Measurements from ENCODE around the gene NCLN.
"Not testable (repeated sequence)": the region's sequence is repeated elsewhere in the genome, so short reads cannot be mapped to it uniquely, and the experiment has no call there.

NCLN gene

DNA sequence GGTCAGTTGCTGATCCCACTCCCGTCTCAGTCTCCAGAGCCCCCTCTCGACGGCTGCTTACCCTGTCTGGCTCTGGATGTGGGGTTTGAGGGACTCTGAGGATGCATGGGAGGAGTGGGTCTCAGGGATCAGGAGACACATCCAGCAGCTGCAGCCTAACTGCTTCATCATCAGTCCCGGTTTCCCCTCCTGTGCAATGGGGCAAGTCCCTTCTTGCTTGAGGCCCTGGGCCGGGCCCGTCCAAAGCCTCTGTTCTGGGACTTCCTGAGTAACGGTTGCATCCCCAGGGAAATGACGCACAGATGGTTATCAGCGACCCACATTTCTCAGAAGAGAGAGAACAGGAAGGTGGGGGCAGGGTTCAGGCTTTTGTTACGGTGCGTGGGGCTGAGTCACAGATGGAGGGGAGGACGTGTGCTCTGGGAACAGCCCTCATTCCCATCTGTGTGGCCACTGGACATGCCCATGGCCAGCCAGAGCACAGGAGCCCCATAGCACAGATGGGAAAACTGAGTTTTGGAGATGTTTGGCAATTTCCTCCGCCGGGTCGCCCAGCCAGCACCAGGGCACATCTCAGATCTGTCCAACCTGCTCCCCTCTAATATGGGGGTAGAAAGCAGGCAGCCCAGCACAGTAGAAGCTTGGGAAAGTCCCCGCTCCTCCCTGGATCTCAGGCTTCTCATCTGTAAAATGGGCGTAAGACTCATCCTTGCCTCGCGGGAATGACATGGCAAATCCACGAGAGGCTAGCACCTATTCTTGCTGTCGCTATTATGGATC, 30.6 kb upstream of the NCLN start:
- peak; percentile 87 for DNase-seq (ENCODE audit: low spot score)

DNA sequence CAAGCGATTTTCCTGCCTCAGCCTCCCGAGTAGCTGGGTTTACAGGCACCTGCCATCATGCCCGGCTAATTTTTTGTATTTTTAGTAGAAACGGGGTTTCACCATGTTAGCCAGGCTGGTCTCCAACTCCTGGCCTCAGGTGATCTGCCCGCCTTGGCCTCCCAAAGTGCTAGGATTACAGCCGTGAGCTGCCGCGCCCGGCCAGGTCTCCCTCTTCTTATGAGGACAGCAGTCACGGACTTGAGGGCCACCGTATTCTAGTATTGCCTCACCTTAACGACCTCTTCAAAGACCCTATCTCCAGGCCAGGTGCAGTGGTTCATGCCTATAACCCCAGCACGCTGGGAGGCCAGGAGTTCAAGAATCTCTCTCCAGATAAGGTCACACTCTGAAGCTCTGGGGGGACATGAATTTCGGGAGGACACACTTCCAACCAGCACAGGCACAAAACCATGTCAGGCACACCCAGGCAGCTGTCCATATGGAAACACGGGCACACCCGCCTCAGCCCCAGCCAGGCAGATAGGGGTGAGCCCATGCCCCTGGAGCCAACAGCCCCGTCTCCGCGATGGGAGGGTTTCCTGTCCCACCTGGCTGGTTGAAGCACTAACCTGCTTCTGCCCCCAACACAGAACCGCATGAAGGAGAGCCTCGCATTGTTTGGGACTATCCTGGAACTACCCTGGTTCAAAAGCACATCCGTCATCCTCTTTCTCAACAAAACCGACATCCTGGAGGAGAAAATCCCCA, 28.5 kb upstream of the NCLN start:
- no peak for DNase-seq (ENCODE audit: low spot score)

DNA sequence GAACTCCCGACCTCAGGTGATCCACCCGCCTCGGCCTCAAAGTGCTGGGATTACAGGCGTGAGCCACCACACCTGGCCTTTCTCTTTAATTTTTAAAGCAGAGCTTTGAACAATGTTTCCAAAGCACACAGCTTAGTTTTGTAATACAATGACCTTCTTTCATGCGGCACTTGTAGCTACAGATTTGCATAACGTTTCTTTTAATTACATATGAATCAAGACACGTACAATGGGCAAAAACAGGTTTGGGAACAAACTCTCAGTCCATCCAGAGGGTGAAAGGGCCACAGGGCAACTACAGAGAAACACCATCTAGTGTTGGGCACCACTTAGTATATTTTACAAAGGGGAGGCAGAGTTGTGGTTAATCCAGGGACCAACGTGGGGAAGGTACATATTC, 26.2 kb upstream of the NCLN start:
- no peak for DNase-seq (ENCODE audit: low spot score)

DNA sequence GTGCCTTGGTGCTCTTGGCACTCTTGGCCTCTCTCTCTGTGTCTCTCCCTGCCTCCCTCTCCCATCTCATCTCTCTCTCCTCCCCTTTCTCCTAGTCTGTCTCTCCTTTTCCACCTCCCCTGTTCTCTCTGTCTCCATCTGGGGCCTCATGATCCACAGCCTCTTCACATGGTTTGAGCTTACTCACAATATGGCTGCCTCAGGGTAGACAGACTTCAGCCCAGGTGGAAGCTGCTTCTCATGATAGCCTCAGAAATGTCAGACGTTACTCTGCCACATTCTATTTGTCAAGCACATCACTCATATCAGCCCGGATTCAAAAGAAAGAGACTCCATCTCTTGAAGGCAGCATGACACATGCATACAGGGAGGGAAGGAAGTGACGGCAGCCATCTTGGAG, 25.5 kb upstream of the NCLN start:
- DNase-seq (ENCODE audit: low spot score): no peak

DNA sequence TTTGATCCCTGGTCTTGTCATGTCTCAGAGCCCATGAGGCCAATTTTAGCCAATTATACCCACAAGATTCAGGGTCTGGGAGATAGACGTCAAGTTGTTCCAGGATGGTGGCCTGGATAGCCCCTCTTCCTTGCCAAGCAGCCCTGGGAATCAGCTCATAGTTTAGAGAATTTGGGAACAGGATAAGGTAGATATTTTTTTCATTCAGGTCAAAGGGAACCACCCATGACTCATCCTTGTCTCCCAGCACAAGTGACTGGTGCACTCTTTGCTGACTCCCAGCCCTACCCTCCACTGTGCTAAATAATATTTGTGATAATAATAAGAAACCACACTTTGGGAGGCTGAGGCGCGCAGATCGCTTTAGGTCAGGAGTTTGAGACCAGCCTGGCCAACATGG, 24.3 kb upstream of the NCLN start:
- DNase-seq (ENCODE audit: low spot score): peak; percentile 57

DNA sequence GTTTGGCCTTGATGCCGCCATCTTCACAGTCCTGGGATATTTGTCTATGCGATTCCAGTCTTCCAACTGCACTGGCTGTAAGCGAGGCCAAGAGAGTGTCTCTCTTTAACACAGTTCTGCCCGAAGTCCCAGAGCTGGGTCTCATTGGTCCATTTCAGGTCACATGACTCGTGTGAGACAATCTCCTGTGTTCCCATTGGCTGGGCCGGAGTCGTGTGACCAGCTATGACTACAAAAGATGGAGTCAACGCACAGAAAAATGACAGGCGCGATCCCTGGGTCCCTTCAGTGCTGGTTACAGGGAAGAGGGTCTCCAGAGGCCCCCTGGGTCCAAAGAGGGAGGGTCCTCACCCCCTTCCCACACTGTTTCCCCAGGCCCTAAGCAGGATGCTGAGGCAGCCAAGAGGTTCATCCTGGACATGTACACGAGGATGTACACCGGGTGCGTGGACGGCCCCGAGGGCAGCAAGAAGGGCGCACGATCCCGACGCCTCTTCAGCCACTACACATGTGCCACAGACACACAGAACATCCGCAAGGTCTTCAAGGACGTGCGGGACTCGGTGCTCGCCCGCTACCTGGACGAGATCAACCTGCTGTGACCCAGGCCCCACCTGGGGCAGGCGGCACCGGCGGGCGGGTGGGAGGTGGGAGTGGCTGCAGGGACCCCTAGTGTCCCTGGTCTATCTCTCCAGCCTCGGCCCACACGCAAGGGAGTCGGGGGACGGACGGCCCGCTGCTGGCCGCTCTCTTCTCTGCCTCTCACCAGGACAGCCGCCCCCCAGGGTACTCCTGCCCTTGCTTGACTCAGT, 23.1 kb upstream of the NCLN start:
- DNase-seq (ENCODE audit: low spot score): peak; percentile 53

DNA sequence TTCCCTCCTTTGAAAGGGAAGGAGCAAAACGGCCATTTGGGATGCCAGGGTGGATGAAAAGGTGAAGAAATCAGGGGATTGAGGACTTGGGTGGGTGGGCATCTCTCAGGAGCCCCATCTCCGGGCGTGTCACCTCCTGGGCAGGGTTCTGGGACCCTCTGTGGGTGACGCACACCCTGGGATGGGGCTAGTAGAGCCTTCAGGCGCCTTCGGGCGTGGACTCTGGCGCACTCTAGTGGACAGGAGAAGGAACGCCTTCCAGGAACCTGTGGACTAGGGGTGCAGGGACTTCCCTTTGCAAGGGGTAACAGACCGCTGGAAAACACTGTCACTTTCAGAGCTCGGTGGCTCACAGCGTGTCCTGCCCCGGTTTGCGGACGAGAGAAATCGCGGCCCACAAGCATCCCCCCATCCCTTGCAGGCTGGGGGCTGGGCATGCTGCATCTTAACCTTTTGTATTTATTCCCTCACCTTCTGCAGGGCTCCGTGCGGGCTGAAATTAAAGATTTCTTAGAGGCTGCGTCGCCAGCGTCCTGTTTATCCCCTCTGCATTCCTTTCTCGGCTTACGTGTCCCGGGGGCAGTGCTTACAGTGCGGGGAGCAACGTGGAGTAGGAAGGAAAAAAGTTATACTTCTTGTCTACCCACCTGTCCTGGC, 22.4 kb upstream of the NCLN start:
- peak; percentile 86 for DNase-seq (ENCODE audit: low spot score)

DNA sequence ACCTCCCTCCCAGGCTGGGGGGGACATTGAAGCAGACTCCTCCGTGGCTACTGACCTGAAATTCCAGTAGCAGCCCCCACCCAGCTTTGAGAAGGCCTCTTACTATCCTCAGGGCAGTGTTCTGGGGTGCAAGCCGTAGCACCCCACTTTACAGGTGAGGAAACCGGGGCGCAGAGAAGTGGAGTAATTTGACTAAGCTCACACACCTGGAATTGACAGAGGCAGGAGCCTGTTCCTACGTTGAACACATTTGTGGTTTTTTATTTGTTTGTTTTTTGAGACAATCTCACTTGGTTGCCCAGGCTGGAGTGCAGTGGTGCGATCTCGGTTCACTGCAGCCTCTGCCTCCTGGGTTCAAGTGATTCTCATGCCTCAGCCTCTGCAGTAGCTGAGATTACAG, 21.8 kb upstream of the NCLN start:
- no peak for DNase-seq (ENCODE audit: low spot score)

DNA sequence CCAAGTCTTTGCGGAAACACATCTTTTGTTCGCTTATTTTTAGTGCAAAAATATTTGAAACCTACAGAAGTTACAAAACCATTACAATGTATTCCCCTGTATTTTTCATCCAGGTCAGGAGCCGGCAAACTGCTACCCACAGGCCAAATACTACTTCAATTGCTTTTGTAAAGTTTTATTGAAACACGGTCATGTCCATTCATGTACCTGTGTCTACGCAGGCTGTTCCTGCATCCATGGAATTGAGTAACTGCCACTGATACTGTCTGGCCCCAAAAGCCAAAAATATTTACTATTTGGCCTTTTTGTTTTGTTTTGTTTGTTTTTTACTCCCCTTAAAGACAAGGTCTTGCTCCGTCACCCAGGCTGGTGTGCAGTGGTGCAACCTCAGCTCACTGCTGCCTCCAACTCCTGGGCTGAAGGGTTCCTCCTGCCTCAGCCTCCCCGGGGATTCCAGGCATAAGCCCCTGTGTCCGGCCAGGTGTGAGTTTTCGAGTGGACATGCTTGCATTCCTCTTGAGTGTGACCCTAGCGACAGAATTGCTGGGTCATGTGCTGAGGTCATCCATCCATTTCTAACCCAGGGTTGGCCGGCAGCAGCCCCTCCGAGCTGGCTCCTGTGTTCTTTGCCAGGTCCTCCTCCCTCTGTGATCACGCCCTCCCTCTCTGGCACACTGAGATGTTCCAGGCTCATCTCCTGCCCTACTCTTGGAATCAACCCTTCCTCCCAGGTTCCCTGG, 18.0 kb upstream of the NCLN start:
- DNase-seq (ENCODE audit: low spot score): no peak

DNA sequence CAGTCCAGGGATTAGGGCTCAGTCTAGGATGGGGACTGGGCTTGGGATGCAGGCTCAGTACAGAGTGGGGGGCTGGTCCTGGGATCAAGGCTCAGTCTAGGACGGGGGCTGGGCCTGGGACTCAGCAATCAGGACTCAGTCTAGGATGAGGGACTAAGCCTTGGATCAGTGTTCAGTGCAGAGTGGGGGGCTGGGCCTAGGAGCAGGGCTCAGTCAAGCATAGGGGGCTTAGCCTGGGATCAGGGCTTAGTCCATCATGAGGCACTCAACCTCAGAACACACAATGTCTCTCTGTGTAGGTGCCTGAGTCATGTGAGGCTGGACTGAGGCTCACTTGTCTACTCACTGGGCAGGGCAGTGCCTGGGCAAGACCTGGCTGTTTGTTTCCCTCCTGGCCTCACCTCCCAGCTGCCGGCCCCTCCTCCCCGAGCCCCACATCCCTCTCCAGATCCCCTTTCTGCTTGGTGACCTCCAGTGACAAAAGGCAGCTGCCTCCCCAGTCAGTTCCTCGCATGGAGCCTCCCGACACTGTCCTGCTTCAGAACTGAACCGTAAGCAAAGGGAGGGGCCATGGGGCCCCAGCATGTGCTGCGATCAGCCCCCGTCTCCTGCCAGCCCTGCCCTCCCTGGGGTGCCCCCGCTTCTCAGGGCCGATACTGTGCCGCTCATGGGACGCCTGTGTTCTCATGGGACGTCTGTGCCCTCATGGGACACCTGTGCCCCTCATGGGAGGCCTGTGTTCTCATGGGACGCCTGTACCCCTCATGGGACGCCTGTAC, 13.6 kb upstream of the NCLN start:
- no peak for DNase-seq (ENCODE audit: low spot score)

DNA sequence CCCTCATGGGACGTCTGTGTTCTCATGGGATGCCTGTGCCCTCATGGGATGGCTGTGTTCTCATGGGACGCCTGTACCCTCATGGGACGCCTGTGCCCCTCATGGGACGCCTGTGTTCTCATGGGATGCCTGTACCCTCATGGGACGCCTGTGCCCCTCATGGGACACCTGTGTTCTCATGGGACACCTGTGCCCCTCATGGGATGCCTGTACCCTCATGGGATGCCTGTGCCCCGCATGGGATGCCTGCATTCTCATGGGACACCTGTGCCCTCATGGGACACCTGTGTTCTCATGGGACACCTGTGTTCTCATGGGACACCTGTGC, 13.1 kb upstream of the NCLN start:
- not testable (repeated sequence) for DNase-seq (ENCODE audit: low spot score)

DNA sequence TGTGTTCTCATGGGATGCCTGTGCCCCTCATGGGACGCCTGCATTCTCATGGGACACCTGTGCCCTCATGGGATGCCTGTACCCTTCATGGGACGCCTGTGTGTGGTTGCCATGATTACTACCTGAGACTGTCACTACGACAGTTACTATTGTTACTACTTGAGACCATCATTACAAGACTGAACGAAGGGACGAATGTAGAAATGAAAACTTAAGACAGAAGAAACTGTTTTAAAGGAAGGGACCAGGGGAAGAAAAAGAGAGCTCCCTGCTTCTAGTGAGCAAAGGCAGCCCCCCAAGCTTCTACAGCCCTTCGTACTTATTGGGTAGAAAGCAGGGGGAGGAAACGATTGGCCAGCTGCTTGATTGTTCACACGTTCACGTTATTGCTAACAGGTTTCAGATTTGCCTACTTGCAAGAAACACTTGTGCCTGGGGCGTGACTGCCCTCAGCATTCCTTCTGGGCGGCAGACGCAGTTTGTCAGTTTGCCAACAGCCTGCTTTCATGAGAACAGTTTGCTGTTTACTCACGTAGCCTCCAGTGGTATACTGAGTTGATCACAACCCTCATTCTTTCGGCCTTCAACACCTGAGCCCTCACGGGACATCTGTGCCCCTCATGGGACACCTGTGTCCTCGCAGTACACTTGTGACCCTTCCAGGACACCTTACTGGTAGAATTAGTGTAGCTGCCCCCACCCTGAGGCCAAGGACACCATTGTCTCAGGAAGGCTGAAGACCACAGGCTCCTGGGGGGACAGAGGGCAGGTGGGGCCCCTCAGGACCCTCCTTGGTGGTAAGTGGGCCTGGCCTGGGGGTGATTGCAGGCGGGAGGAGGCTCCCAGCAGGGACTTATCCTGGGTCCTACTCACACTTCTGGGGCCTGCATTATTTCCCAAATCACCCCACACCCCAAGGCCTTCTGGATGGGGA, 9.7 kb upstream of the NCLN start:
- DNase-seq (ENCODE audit: low spot score): no peak

DNA sequence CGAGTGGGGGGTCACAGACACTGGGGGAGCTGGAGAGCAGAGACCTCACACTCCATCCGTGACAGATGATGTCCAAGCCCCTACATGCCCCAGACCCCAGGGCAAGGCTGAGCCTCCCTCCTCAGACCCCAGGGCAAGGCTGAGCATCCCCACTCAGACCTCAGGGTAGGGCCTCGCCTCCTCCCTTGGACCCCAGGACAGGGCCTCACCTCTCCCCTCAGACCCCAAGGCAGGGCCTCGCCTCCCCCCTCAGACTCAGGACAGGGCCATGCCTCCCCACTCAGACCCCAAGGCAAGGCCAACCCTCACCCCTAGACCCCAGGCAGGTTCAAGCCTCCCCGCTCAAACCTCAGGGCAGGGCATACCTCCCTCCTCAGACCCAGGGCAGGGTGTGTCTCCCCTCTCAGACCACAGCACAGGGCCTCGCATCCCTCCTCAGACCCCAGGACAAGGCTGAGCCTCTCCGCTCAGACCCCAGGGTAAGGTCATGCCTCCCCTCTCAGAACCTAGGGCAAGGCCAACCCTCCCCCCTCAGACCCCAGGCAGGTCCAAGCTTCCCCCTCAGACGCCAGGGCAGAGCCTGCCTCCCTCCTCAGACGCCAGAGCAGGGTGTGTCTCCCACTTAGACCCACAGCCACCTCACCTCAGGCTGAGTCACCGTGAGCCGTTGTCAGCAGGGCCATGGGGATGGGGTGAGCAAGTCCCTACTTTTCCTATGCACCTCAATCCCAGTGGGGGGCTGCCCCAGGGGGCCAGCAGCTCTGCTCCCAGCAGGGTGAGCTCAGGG, 8.8 kb upstream of the NCLN start:
- DNase-seq (ENCODE audit: low spot score): peak; percentile 86

DNA sequence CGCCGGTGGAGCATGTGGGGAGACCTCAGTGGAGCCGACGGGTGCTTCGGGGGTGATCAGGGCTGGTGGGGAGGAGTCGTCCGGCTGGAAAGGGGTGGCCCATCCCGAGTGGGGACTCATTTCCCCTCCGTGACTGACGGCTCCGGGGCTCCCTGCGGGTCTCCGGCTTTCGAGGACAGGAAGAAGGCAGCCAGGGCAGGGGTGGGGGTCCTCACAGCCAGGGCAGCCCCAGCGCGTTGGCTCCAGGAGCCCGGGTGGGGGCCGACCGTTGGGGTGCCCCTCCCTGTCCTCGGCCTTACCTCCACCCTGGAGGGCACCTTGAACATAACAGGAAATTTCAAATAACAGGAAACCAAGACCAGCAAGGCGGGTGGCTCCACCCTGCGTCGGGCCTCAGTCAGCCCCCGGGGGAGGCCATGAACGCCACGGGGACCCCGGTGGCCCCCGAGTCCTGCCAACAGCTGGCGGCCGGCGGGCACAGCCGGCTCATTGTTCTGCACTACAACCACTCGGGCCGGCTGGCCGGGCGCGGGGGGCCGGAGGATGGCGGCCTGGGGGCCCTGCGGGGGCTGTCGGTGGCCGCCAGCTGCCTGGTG, 7.3 kb upstream of the NCLN start, which contains the start of gene S1PR4:
Gene S1PR4, plus strand, starts transcription at position 393 of the 596 bp plus-strand sequence. Its CDS starts 24 bp downstream, at position 417.
- DNase-seq (ENCODE audit: low spot score): no peak

DNA sequence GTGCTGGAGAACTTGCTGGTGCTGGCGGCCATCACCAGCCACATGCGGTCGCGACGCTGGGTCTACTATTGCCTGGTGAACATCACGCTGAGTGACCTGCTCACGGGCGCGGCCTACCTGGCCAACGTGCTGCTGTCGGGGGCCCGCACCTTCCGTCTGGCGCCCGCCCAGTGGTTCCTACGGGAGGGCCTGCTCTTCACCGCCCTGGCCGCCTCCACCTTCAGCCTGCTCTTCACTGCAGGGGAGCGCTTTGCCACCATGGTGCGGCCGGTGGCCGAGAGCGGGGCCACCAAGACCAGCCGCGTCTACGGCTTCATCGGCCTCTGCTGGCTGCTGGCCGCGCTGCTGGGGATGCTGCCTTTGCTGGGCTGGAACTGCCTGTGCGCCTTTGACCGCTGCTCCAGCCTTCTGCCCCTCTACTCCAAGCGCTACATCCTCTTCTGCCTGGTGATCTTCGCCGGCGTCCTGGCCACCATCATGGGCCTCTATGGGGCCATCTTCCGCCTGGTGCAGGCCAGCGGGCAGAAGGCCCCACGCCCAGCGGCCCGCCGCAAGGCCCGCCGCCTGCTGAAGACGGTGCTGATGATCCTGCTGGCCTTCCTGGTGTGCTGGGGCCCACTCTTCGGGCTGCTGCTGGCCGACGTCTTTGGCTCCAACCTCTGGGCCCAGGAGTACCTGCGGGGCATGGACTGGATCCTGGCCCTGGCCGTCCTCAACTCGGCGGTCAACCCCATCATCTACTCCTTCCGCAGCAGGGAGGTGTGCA, 6.6 kb upstream of the NCLN start:
- no peak for DNase-seq (ENCODE audit: low spot score)

DNA sequence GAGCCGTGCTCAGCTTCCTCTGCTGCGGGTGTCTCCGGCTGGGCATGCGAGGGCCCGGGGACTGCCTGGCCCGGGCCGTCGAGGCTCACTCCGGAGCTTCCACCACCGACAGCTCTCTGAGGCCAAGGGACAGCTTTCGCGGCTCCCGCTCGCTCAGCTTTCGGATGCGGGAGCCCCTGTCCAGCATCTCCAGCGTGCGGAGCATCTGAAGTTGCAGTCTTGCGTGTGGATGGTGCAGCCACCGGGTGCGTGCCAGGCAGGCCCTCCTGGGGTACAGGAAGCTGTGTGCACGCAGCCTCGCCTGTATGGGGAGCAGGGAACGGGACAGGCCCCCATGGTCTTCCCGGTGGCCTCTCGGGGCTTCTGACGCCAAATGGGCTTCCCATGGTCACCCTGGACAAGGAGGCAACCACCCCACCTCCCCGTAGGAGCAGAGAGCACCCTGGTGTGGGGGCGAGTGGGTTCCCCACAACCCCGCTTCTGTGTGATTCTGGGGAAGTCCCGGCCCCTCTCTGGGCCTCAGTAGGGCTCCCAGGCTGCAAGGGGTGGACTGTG, 5.9 kb upstream of the NCLN start:
- DNase-seq (ENCODE audit: low spot score): no peak

All from AG08396 (cell line).